Panc1 (cell line): ENCODE measurements around the gene VARS1. TPM values are rescaled to one million over a fixed set of nuclear protein-coding genes. Genes with fewer than 3 reads are reported as not detected.

Experiments used
- ATAC-seq: fragments of 200-7000 bp; cut with Tn5 transposase; 2 replicates; pipeline ENCODE4 v1.9.1; 2020; ENCODE audit warnings: mild to moderate bottlenecking, moderate library complexity
- BruUV-seq: library from RNA; stranded (reverse); fragments of 400-500 nt; replicated peaks from 2 replicates; lab custom pipeline; 2021; lab: Mats Ljungman, UMichigan
- CTCF ChIA-PET: fragments of 300-600 bp; sonication (Branson Sonifier 250); formaldehyde crosslinking; loops from one replicate; lab custom pipeline; 2022; ENCODE audit warnings: antibody characterized with exemption; lab: Charles Lee
- POLR2A ChIA-PET: fragments of 300-600 bp; sonication (Branson Sonifier 250); formaldehyde crosslinking; loops from one replicate; lab custom pipeline; 2022; ENCODE audit warnings: antibody characterized with exemption; lab: Charles Lee
- DNase-seq: peaks from one replicate; pipeline ENCODE4 v3.0.0-alpha.2; 2010; ENCODE audit warnings: low read depth, low spot score
- H3K27ac ChIP-seq: 2 replicates; pipeline ENCODE4 v1.5.1; 2011; ENCODE audit warnings: mild to moderate bottlenecking, low read length, inconsistent platforms
- H3K27me3 ChIP-seq: fragments of 200-500 bp; sonication (Bioruptor generic); 2 replicates; pipeline ENCODE4 v1.6.0; 2014; ENCODE audit warnings: low read length, inconsistent platforms; ENCODE audit not compliant: control insufficient read depth, insufficient read depth
- H3K36me3 ChIP-seq: fragments of 200-500 bp; sonication (Bioruptor generic); 2 replicates; pipeline ENCODE4 v1.5.1; 2014; ENCODE audit warnings: inconsistent platforms, mild to moderate bottlenecking, low read length, moderate library complexity; ENCODE audit not compliant: control insufficient read depth, insufficient read depth
- H3K4me1 ChIP-seq: 2 replicates; pipeline ENCODE4 v1.5.1; 2011; ENCODE audit warnings: inconsistent platforms, mild to moderate bottlenecking, low read length, moderate library complexity; ENCODE audit not compliant: control insufficient read depth, insufficient read depth
- H3K4me3 ChIP-seq, 2 experiments: 2 replicates each; pipeline ENCODE4 v1.5.1; 2011 to 2012; ENCODE audit warnings: low read depth in 2 of 2, low read length in 2 of 2, mild to moderate bottlenecking in 2 of 2, inconsistent platforms in 1 of 2, moderate library complexity in 1 of 2
- H3K9me3 ChIP-seq: fragments of 200-500 bp; sonication (Bioruptor generic); 2 replicates; pipeline ENCODE4 v1.5.1; 2014; ENCODE audit warnings: low read depth, mild to moderate bottlenecking, inconsistent platforms, low read length, moderate library complexity; ENCODE audit not compliant: control insufficient read depth, insufficient read depth
- POLR2AphosphoS5 ChIP-seq: IDR thresholded peaks from 2 replicates; pipeline ENCODE4 v1.6.1; 2012; ENCODE audit warnings: mild to moderate bottlenecking, low read depth, low read length, moderate library complexity
- REST ChIP-seq, 2 experiments: IDR thresholded peaks; 2 replicates each; pipeline ENCODE4 v1.6.1; 2011 to 2012; ENCODE audit warnings: low read depth in 2 of 2, control low read depth in 1 of 2, low read length in 1 of 2, mild to moderate bottlenecking in 1 of 2, moderate library complexity in 1 of 2; ENCODE audit not compliant: insufficient read depth in 1 of 2
- SIN3A ChIP-seq: IDR thresholded peaks from 2 replicates; pipeline ENCODE4 v1.6.1; 2012; ENCODE audit warnings: low read depth, mild to moderate bottlenecking, low read length, moderate library complexity, borderline replicate concordance; ENCODE audit not compliant: insufficient read depth
- TCF7L2 ChIP-seq: IDR thresholded peaks from 2 replicates; pipeline ENCODE4 v1.6.1; 2011; ENCODE audit warnings: mild to moderate bottlenecking, low read depth, low read length, inconsistent platforms
- in situ Hi-C: cut with HindIII; loops from 2 replicates; pipeline ENCODE4 v1.10.0; 2016; ENCODE audit warnings: low sequenced_read_pairs, low pct_unique_long_range_greater_than_20kb
- intact Hi-C: fragments of 100-400 bp; cut with micrococcal nuclease; formaldehyde crosslinking; loops from one replicate; pipeline ENCODE4 v1.10.0; 2022; ENCODE audit not compliant: unreplicated experiment
- total RNA-seq: library from RNA; stranded (reverse); gene quantifications from one replicate; pipeline ENCODE4 v1.2.1, GENCODE V29; 2021; ENCODE audit not compliant: unreplicated experiment
- TF ChIP-seq, protein P1 (sequence below): fragments of 450-650 bp; IDR thresholded peaks from 2 replicates; pipeline ENCODE4 v1.5.1; 2017; ENCODE audit warnings: mild to moderate bottlenecking

VARS1 gene
- total RNA-seq, 1 experiment from 2014 or later = 229 TPM

GRCh38 chr6:31815025-31815838, 19.7 kb upstream of the VARS1 start, which contains the start of the genes HSPA1A and HSPA1L:
TSS of gene HSPA1A (plus strand) at chr6:31815543. CDS start at chr6:31815757, 214 bp downstream.
TSS of gene HSPA1L (minus strand) at chr6:31815283. CDS start at chr6:31811972, 3,311 bp downstream.
- DNase-seq (peak; percentile 96), ATAC-seq (peak; percentile 86)
- intact Hi-C loops (no loop called here), in situ Hi-C loops (no loop called here)
- Histone ChIP-seq H3K36me3 (no peaks in the 10 kb centered on the region), H3K4me3 (peak within 1 kb of the TSS; percentile 56 to 70), H3K27me3 (no peaks in the 10 kb centered on the region), H3K4me1 (peaks cover 13% of the 10 kb centered on the region), H3K27ac (peak within 1 kb of the TSS; percentile 87), H3K9me3 (no peaks in the 10 kb centered on the region)
- BruUV-seq = no TSS peak
- POLR2A ChIA-PET = interaction anchor here (0.7 to 1.2 kb wide), 8 partner anchors 9 to 144 kb away, joined by 3 to 13 read pairs (median 4); partner anchors contain the start of genes CLIC1, DDAH2, HSPA1B and LSM2
- no peak for TF ChIP-seq TCF7L2
- peak; percentile 81; the same call in 1 of the 2 replicates for TF ChIP-seq SIN3A
- TF ChIP-seq, protein P1, sequence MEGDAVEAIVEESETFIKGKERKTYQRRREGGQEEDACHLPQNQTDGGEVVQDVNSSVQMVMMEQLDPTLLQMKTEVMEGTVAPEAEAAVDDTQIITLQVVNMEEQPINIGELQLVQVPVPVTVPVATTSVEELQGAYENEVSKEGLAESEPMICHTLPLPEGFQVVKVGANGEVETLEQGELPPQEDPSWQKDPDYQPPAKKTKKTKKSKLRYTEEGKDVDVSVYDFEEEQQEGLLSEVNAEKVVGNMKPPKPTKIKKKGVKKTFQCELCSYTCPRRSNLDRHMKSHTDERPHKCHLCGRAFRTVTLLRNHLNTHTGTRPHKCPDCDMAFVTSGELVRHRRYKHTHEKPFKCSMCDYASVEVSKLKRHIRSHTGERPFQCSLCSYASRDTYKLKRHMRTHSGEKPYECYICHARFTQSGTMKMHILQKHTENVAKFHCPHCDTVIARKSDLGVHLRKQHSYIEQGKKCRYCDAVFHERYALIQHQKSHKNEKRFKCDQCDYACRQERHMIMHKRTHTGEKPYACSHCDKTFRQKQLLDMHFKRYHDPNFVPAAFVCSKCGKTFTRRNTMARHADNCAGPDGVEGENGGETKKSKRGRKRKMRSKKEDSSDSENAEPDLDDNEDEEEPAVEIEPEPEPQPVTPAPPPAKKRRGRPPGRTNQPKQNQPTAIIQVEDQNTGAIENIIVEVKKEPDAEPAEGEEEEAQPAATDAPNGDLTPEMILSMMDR = no peak
- peak in 1 of 2 experiments; percentile 45; a peak in 1 of 4 replicates for TF ChIP-seq REST (IDR thresholded peaks at IDR 0.05; ENCODE audit: insufficient read depth in 1 of 2, low read depth in 2 of 2, low read length in 1 of 2)
- peak; percentile 100 for TF ChIP-seq POLR2AphosphoS5
- CTCF ChIA-PET = interaction anchor here (0.8 kb wide), 1 partner anchor 8 kb away, joined by 3 read pairs; the partner anchor contains the start of gene LSM2

GRCh38 chr6:31814677-31815024, 19.1 kb upstream of the VARS1 start:
- Histone ChIP-seq H3K4me1 (peaks cover 7% of the 10 kb centered on the region), H3K36me3 (no peaks in the 10 kb centered on the region), H3K27me3 (no peaks in the 10 kb centered on the region), H3K27ac (peak overlapping the region; percentile 82), H3K4me3 (peak overlapping the region; percentile 56 to 70), H3K9me3 (no peaks in the 10 kb centered on the region)
- in situ Hi-C loops = no loop called here
- BruUV-seq = no TSS peak
- TF ChIP-seq POLR2AphosphoS5 (peak; percentile 74), TCF7L2 (no peak)
- DNase-seq (peak; percentile 92), ATAC-seq (peak; percentile 81)
- ChIA-PET POLR2A (interaction anchor here (0.5 to 1.2 kb wide), 10 partner anchors 8 to 145 kb away, joined by 3 to 13 read pairs (median 4); partner anchors contain the start of genes CLIC1, DDAH2, HSPA1B and LSM2), CTCF (interaction anchor here (0.8 kb wide), 1 partner anchor 8 kb away, joined by 3 read pairs; the partner anchor contains the start of gene LSM2)
- intact Hi-C loops = no loop called here
